NCI-H1048 (cell line): Measurements from ENCODE around the gene CST2.
"Not testable (repeated sequence)": the region's sequence is repeated elsewhere in the genome, so short reads cannot be mapped to it uniquely, and the experiment has no call there.

Source experiments
- DNase-seq: peaks from one replicate; lab custom pipeline; 2025; lab: John Stamatoyannopoulos, UW

Gene CST2

GRCh38 chr20:23810349-23810748, 16.2 kb downstream of the CST2 start:
- DNase-seq = not testable (repeated sequence)

- no peak for DNase-seq
Measured at GRCh38 chr20:23800865-23801264, 25.7 kb downstream of the CST2 start.

GRCh38 chr20:23799216-23799847, 27.2 kb downstream of the CST2 start:
- not testable (repeated sequence) for DNase-seq

- no peak for DNase-seq
Measured at GRCh38 chr20:23795526-23795925, 31.0 kb downstream of the CST2 start.

- DNase-seq = no peak
Measured at GRCh38 chr20:23794841-23795240, 31.7 kb downstream of the CST2 start.

GRCh38 chr20:23794065-23794464, 32.5 kb downstream of the CST2 start:
- no peak for DNase-seq

- DNase-seq = no peak
Measured at GRCh38 chr20:23783447-23783846, 43.1 kb downstream of the CST2 start.

GRCh38 chr20:23782366-23782983, 44.1 kb downstream of the CST2 start:
- no peak for DNase-seq

GRCh38 chr20:23778676-23779075, 47.9 kb downstream of the CST2 start:
- DNase-seq = not testable (repeated sequence)

- not testable (repeated sequence) for DNase-seq
Measured at GRCh38 chr20:23777380-23777779, 49.1 kb downstream of the CST2 start.

GRCh38 chr20:23776067-23776771, 50.3 kb downstream of the CST2 start:
- DNase-seq = no peak

- no peak for DNase-seq
Measured at GRCh38 chr20:23774081-23774480, 52.4 kb downstream of the CST2 start.
